Measurements from ENCODE around the gene TMEM63C. TPM values are rescaled to one million over a fixed set of nuclear protein-coding genes. Genes with fewer than 3 reads are reported as not detected.

Gene TMEM63C
- total RNA-seq, 6 donors from 2014 or later: 0.15 to 8.3 (median 0.80) TPM; not detected in 2

GRCh38 chr14:77225892-77226557 lies 44.4 kb downstream of the TMEM63C start:
- ATAC-seq (ENCODE audit: low FRiP score in 2 of 2) (no peak), DNase-seq (no peak)
- Histone ChIP-seq H3K4me1 (no peaks in the 10 kb centered on the region), H3K27me3 (no peaks in the 10 kb centered on the region), H3K27ac (no peak overlapping the region), H3K9me3 (no peaks in the 10 kb centered on the region), H3K36me3 (no peaks in the 10 kb centered on the region), H3K4me3 (no peak overlapping the region)
- WGBS, 2 donors: 65 to 84% methylated on average over 13 to 14 of the region's 14 CpGs
- no peak for TF ChIP-seq EP300 (IDR thresholded peaks at IDR 0.05)
- TF ChIP-seq POLR2AphosphoS5 (IDR thresholded peaks at IDR 0.05): no peak
- no peak for TF ChIP-seq CTCF (IDR thresholded peaks at IDR 0.05)
- TF ChIP-seq POLR2A (IDR thresholded peaks at IDR 0.05): no peak

- DNase-seq (no peak), ATAC-seq (ENCODE audit: low FRiP score in 2 of 2) (no peak)
- TF ChIP-seq CTCF (IDR thresholded peaks at IDR 0.05) (no peak), EP300 (IDR thresholded peaks at IDR 0.05) (no peak), POLR2A (IDR thresholded peaks at IDR 0.05) (no peak), POLR2AphosphoS5 (IDR thresholded peaks at IDR 0.05) (no peak)
- no peaks in the 10 kb centered on the region for H3K9me3 ChIP-seq
- no peaks in the 10 kb centered on the region for H3K27me3 ChIP-seq
- no peaks in the 10 kb centered on the region for H3K4me1 ChIP-seq
- H3K36me3 ChIP-seq: no peaks in the 10 kb centered on the region
- no peak overlapping the region for H3K27ac ChIP-seq
- no peak overlapping the region for H3K4me3 ChIP-seq
- 46 to 61% methylated on average over 6 of the region's 6 CpGs for WGBS, 2 donors
Observed at GRCh38 chr14:77228056-77228455, 46.5 kb downstream of the TMEM63C start.

GRCh38 chr14:77230914-77231313 lies 49.3 kb downstream of the TMEM63C start:
- ATAC-seq (ENCODE audit: low FRiP score in 2 of 2): no peak
- Histone ChIP-seq H3K27me3 (no peaks in the 10 kb centered on the region), H3K4me3 (no peak overlapping the region), H3K4me1 (no peaks in the 10 kb centered on the region), H3K9me3 (no peaks in the 10 kb centered on the region), H3K27ac (no peak overlapping the region), H3K36me3 (no peaks in the 10 kb centered on the region)
- TF ChIP-seq POLR2A (IDR thresholded peaks at IDR 0.05) (no peak), CTCF (IDR thresholded peaks at IDR 0.05) (no peak), EP300 (IDR thresholded peaks at IDR 0.05) (no peak), POLR2AphosphoS5 (IDR thresholded peaks at IDR 0.05) (no peak)
- 80 to 92% methylated on average over 2 of the region's 2 CpGs for WGBS, 2 donors
- no peak for DNase-seq

GRCh38 chr14:77231721-77232120 lies 50.1 kb downstream of the TMEM63C start:
- Histone ChIP-seq H3K4me1 (no peaks in the 10 kb centered on the region), H3K9me3 (no peaks in the 10 kb centered on the region), H3K27me3 (no peaks in the 10 kb centered on the region), H3K4me3 (no peak overlapping the region), H3K27ac (no peak overlapping the region), H3K36me3 (no peaks in the 10 kb centered on the region)
- ATAC-seq (ENCODE audit: low FRiP score in 2 of 2) (no peak), DNase-seq (no peak)
- WGBS, 2 donors: 80 to 81% methylated on average over 2 to 3 of the region's 3 CpGs
- no peak for TF ChIP-seq POLR2A (IDR thresholded peaks at IDR 0.05)
- TF ChIP-seq EP300 (IDR thresholded peaks at IDR 0.05): no peak
- no peak for TF ChIP-seq CTCF (IDR thresholded peaks at IDR 0.05)
- no peak for TF ChIP-seq POLR2AphosphoS5 (IDR thresholded peaks at IDR 0.05)

GRCh38 chr14:77236814-77237213 lies 55.2 kb downstream of the TMEM63C start:
- H3K9me3 ChIP-seq: no peaks in the 10 kb centered on the region
- H3K36me3 ChIP-seq: no peaks in the 10 kb centered on the region
- DNase-seq: no peak
- ATAC-seq (ENCODE audit: low FRiP score in 2 of 2): no peak
- H3K27ac ChIP-seq: no peak overlapping the region
- no peaks in the 10 kb centered on the region for H3K27me3 ChIP-seq
- 60 to 68% methylated on average over 6 to 7 of the region's 7 CpGs for WGBS, 2 donors
- no peak for TF ChIP-seq CTCF (IDR thresholded peaks at IDR 0.05)
- no peak for TF ChIP-seq POLR2AphosphoS5 (IDR thresholded peaks at IDR 0.05)
- no peak for TF ChIP-seq POLR2A (IDR thresholded peaks at IDR 0.05)
- no peak for TF ChIP-seq EP300 (IDR thresholded peaks at IDR 0.05)
- H3K4me1 ChIP-seq: no peaks in the 10 kb centered on the region
- H3K4me3 ChIP-seq: no peak overlapping the region
